Mesodermal cell (in vitro differentiated cells): ENCODE measurements around the gene SOST.
A peak's percentile ranks its signal among the peaks of the same experiment; 100 is the strongest.

ENCODE experiments used
- H3K27ac ChIP-seq: 2 replicates; pipeline ENCODE4 v1.7.0; 2013; ENCODE audit warnings: mild to moderate bottlenecking, low read depth, low read length, moderate library complexity; ENCODE audit not compliant: severe bottlenecking
- H3K36me3 ChIP-seq: 2 replicates; pipeline ENCODE4 v1.7.1; 2013; ENCODE audit warnings: mild to moderate bottlenecking, low read length, moderate library complexity; ENCODE audit not compliant: control insufficient read depth, insufficient read depth
- H3K4me1 ChIP-seq: one replicate; pipeline ENCODE4 v1.7.1; 2013; ENCODE audit warnings: mild to moderate bottlenecking, low read length; ENCODE audit not compliant: insufficient read depth, control insufficient read depth, poor library complexity, severe bottlenecking
- H3K4me3 ChIP-seq: 2 replicates; pipeline ENCODE4 v1.7.0; 2013; ENCODE audit warnings: low read length, control low read depth, mild to moderate bottlenecking; ENCODE audit not compliant: insufficient read depth, poor library complexity, severe bottlenecking; ENCODE audit errors: extremely low read depth
- H3K9me3 ChIP-seq: 2 replicates; pipeline ENCODE4 v1.7.1; 2013; ENCODE audit warnings: mild to moderate bottlenecking, low read length, moderate library complexity; ENCODE audit not compliant: control insufficient read depth
- WGBS, 2 experiments: methylation state at CpG; one replicate each; pipeline ENCODE4 v1.1.5; 2013; ENCODE audit warnings: missing lambda C conversion rate in 2 of 2; ENCODE audit not compliant: insufficient coverage in 2 of 2; 5-methylcytosine and 5-hydroxymethylcytosine counted together

SOST gene

GRCh38 chr17:43741636-43742035, 17.0 kb downstream of the SOST start:
- WGBS, 2 experiments, result 88 to 98% methylated on average over 5 of the region's 5 CpGs

GRCh38 chr17:43740541-43740940, 18.1 kb downstream of the SOST start:
- H3K4me3 ChIP-seq, result no peak overlapping the region
- H3K4me1 ChIP-seq, result peaks cover 45% of the 10 kb centered on the region
- 93 to 100% methylated on average over 4 of the region's 4 CpGs for WGBS, 2 experiments
- no peaks in the 10 kb centered on the region for H3K36me3 ChIP-seq
- H3K27ac ChIP-seq, result peak overlapping the region; percentile 24
- H3K9me3 ChIP-seq, result no peaks in the 10 kb centered on the region

More at GRCh38 chr17:43741636-43742035, 17.0 kb downstream of the SOST start:
- H3K4me3 ChIP-seq, result no peak overlapping the region
- no peaks in the 10 kb centered on the region for H3K36me3 ChIP-seq
- peaks cover 55% of the 10 kb centered on the region for H3K4me1 ChIP-seq
- no peak overlapping the region for H3K27ac ChIP-seq
- H3K9me3 ChIP-seq, result no peaks in the 10 kb centered on the region

GRCh38 chr17:43737722-43738121, 20.9 kb downstream of the SOST start:
- H3K36me3 ChIP-seq, result no peaks in the 10 kb centered on the region
- H3K9me3 ChIP-seq, result peaks cover 11% of the 10 kb centered on the region
- no peak overlapping the region for H3K27ac ChIP-seq
- H3K4me1 ChIP-seq, result peaks cover 33% of the 10 kb centered on the region
- no peak overlapping the region for H3K4me3 ChIP-seq
- WGBS, 2 experiments, result 88 to 100% methylated on average over 2 of the region's 2 CpGs

- WGBS, 2 experiments, result 53 to 75% methylated on average over 2 of the region's 2 CpGs
- H3K27ac ChIP-seq, result no peak overlapping the region
- no peaks in the 10 kb centered on the region for H3K36me3 ChIP-seq
- peaks cover 14% of the 10 kb centered on the region for H3K9me3 ChIP-seq
- H3K4me1 ChIP-seq, result peaks cover 38% of the 10 kb centered on the region
- H3K4me3 ChIP-seq, result no peak overlapping the region
These were observed 22.2 kb downstream of the SOST start for GRCh38 chr17:43736389-43736788.

- no peak overlapping the region for H3K4me3 ChIP-seq
- peaks cover 20% of the 10 kb centered on the region for H3K9me3 ChIP-seq
- H3K27ac ChIP-seq, result no peak overlapping the region
- WGBS, 2 experiments, result 90 to 91% methylated on average over 3 of the region's 5 CpGs
- no peaks in the 10 kb centered on the region for H3K36me3 ChIP-seq
- H3K4me1 ChIP-seq, result peaks cover 21% of the 10 kb centered on the region
These were observed 24.2 kb downstream of the SOST start for GRCh38 chr17:43734376-43734775.

GRCh38 chr17:43733956-43734355, 24.6 kb downstream of the SOST start:
- Histone ChIP-seq H3K36me3 (no peaks in the 10 kb centered on the region), H3K4me3 (no peak overlapping the region), H3K4me1 (peaks cover 21% of the 10 kb centered on the region), H3K27ac (no peak overlapping the region), H3K9me3 (peaks cover 20% of the 10 kb centered on the region)
- whole genome bisulfite sequencing, 2 experiments, result 100% methylated on average over 1 of the region's 1 CpG; no CpG with 5 or more reads in 1 of the 2 experiments

- Histone ChIP-seq H3K27ac (no peak overlapping the region), H3K36me3 (no peaks in the 10 kb centered on the region), H3K4me1 (peaks cover 21% of the 10 kb centered on the region), H3K9me3 (peaks cover 20% of the 10 kb centered on the region), H3K4me3 (no peak overlapping the region)
- 91 to 100% methylated on average over 2 of the region's 2 CpGs for WGBS, 2 experiments
These were observed 25.6 kb downstream of the SOST start for GRCh38 chr17:43732958-43733357.

GRCh38 chr17:43728081-43728480, 30.5 kb downstream of the SOST start:
- H3K36me3 ChIP-seq, result no peaks in the 10 kb centered on the region
- H3K4me1 ChIP-seq, result peaks cover 20% of the 10 kb centered on the region
- H3K9me3 ChIP-seq, result peaks cover 11% of the 10 kb centered on the region
- no peak overlapping the region for H3K4me3 ChIP-seq
- WGBS, 2 experiments, result 88 to 100% methylated on average over 3 to 4 of the region's 8 CpGs
- no peak overlapping the region for H3K27ac ChIP-seq

- Histone ChIP-seq H3K36me3 (no peaks in the 10 kb centered on the region), H3K4me3 (no peak overlapping the region), H3K9me3 (no peaks in the 10 kb centered on the region), H3K4me1 (peaks cover 36% of the 10 kb centered on the region), H3K27ac (peak overlapping the region; percentile 51)
- 71 to 79% methylated on average over 4 to 5 of the region's 6 CpGs for WGBS, 2 experiments
These were observed 34.8 kb downstream of the SOST start for GRCh38 chr17:43723697-43724359.

- no peaks in the 10 kb centered on the region for H3K36me3 ChIP-seq
- peaks cover 43% of the 10 kb centered on the region for H3K4me1 ChIP-seq
- 76 to 86% methylated on average over 3 to 7 of the region's 8 CpGs for WGBS, 2 experiments
- H3K4me3 ChIP-seq, result no peak overlapping the region
- no peaks in the 10 kb centered on the region for H3K9me3 ChIP-seq
- H3K27ac ChIP-seq, result peak overlapping the region; percentile 70
These were observed 35.5 kb downstream of the SOST start for GRCh38 chr17:43722870-43723665.

- WGBS, 2 experiments, result 95 to 100% methylated on average over 2 of the region's 3 CpGs
- H3K9me3 ChIP-seq, result no peaks in the 10 kb centered on the region
- H3K4me3 ChIP-seq, result no peak overlapping the region
- peak overlapping the region; percentile 70 for H3K27ac ChIP-seq
- no peaks in the 10 kb centered on the region for H3K36me3 ChIP-seq
- H3K4me1 ChIP-seq, result peaks cover 48% of the 10 kb centered on the region
These were observed 36.3 kb downstream of the SOST start for GRCh38 chr17:43722269-43722619.
